CD14-positive monocyte (primary cell): ENCODE results near the gene SYNDIG1L. TPM values are rescaled to one million over a fixed set of nuclear protein-coding genes. Genes with fewer than 3 reads are reported as not detected.

Source experiments
- DNase-seq, 3 donors: peaks; one replicate each; pipeline ENCODE4 v3.0.0-alpha.2; 2011 to 2022
- H2AFZ ChIP-seq: 2 replicates; pipeline ENCODE4 v1.6.0; 2012; ENCODE audit warnings: mild to moderate bottlenecking, low read depth, low read length, inconsistent platforms; ENCODE audit not compliant: insufficient read depth, poor library complexity, severe bottlenecking
- H3K27ac ChIP-seq, 2 donors: 1 replicate in 1 of 2; 2 replicates in 1 of 2; pipeline ENCODE4 v1.5.1; 2012 to 2013; ENCODE audit warnings: low read length in 2 of 2, control low read depth in 1 of 2, inconsistent platforms in 1 of 2, low read depth in 1 of 2, mild to moderate bottlenecking in 1 of 2
- H3K27me3 ChIP-seq, 2 donors: one replicate each; pipeline versions ENCODE4 v1.6.0 to v1.6.1; 2011 to 2013; ENCODE audit warnings: low read length in 2 of 2; ENCODE audit not compliant: control insufficient read depth in 2 of 2, insufficient read depth in 2 of 2
- H3K36me3 ChIP-seq, 2 donors: replicated peaks in 1 of 2; 1 replicate in 1 of 2; 2 replicates in 1 of 2; pipeline versions ENCODE4 v1.5.1 to v1.6.1; 2012 to 2013; ENCODE audit warnings: low read length in 2 of 2, control low read depth in 1 of 2, inconsistent platforms in 1 of 2, mild to moderate bottlenecking in 1 of 2; ENCODE audit not compliant: insufficient read depth in 2 of 2, control insufficient read depth in 1 of 2
- H3K4me1 ChIP-seq, 2 donors: 1 replicate in 1 of 2; 2 replicates in 1 of 2; pipeline versions ENCODE4 v1.5.1 to v1.6.1; 2012 to 2013; ENCODE audit warnings: low read length in 2 of 2, control low read depth in 1 of 2, inconsistent platforms in 1 of 2, mild to moderate bottlenecking in 1 of 2, moderate library complexity in 1 of 2; ENCODE audit not compliant: insufficient read depth in 2 of 2, control insufficient read depth in 1 of 2
- H3K4me2 ChIP-seq: replicated peaks from 2 replicates; pipeline ENCODE3; 2012; ENCODE audit warnings: low read length, moderate library complexity, mild to moderate bottlenecking; ENCODE audit not compliant: poor library complexity, severe bottlenecking; ENCODE audit errors: extremely low read depth
- H3K4me3 ChIP-seq, 3 experiments: fragments of 200-600 bp in 1 of 3; sonication (generic) in 1 of 3; replicated peaks in 1 of 3; 1 replicate in 2 of 3; 2 replicates in 1 of 3; pipeline ENCODE4 v1.5.1; 2011 to 2013; ENCODE audit warnings: low read length in 3 of 3, mild to moderate bottlenecking in 3 of 3, control low read depth in 2 of 3, low read depth in 2 of 3, inconsistent platforms in 1 of 3, moderate library complexity in 1 of 3
- H3K79me2 ChIP-seq: 2 replicates; pipeline ENCODE4 v1.6.0; 2012; ENCODE audit warnings: mild to moderate bottlenecking, control low read depth, inconsistent platforms, low read length, moderate library complexity; ENCODE audit not compliant: insufficient read depth
- H3K9ac ChIP-seq: 2 replicates; pipeline ENCODE4 v1.6.0; 2017; ENCODE audit warnings: low read length, mild to moderate bottlenecking; ENCODE audit not compliant: insufficient read depth, poor library complexity, severe bottlenecking
- H3K9me3 ChIP-seq, 2 donors: replicated peaks in 1 of 2; 1 replicate in 1 of 2; 2 replicates in 1 of 2; pipeline versions ENCODE4 v1.5.1 to v1.6.1; 2012 to 2013; ENCODE audit warnings: low read length in 2 of 2, control low read depth in 1 of 2; ENCODE audit not compliant: control insufficient read depth in 1 of 2, insufficient read depth in 1 of 2
- H4K20me1 ChIP-seq: 2 replicates; pipeline ENCODE4 v1.6.0; 2012; ENCODE audit warnings: mild to moderate bottlenecking, low read length, control low read depth, moderate library complexity; ENCODE audit not compliant: insufficient read depth
- H3K27ac Mint-ChIP-seq, 7 donors: one replicate each; pipeline ENCODE4 v1.8.0; 2020; ENCODE audit warnings: mild to moderate bottlenecking in 7 of 7, mixed read lengths in 7 of 7, moderate library complexity in 6 of 7, inconsistent platforms in 2 of 7
- H3K27me3 Mint-ChIP-seq, 3 donors: one replicate each; pipeline ENCODE4 v1.8.0; 2021 to 2022; ENCODE audit warnings: low read depth in 3 of 3, mild to moderate bottlenecking in 3 of 3, mixed read lengths in 3 of 3, moderate library complexity in 3 of 3, inconsistent platforms in 1 of 3
- H3K36me3 Mint-ChIP-seq, 2 donors: one replicate each; pipeline ENCODE4 v1.8.0; 2020; ENCODE audit warnings: mixed read lengths in 2 of 2, inconsistent platforms in 1 of 2, mild to moderate bottlenecking in 1 of 2
- H3K4me1 Mint-ChIP-seq: one replicate; pipeline ENCODE4 v1.8.0; 2020; ENCODE audit warnings: mild to moderate bottlenecking, mixed read lengths
- H3K4me3 Mint-ChIP-seq, 2 donors: one replicate each; pipeline ENCODE4 v1.8.0; 2020; ENCODE audit warnings: mild to moderate bottlenecking in 2 of 2, mixed read lengths in 2 of 2, moderate library complexity in 1 of 2
- H3K9me3 Mint-ChIP-seq, 7 donors: one replicate each; pipeline ENCODE4 v1.8.0; 2020 to 2022; ENCODE audit warnings: mixed read lengths in 7 of 7, mild to moderate bottlenecking in 6 of 7, moderate library complexity in 6 of 7, inconsistent platforms in 2 of 7
- WGBS: methylation state at CpG from one replicate; pipeline ENCODE4 v1.1.5; 2013; ENCODE audit warnings: missing lambda C conversion rate; ENCODE audit not compliant: insufficient coverage; 5-methylcytosine and 5-hydroxymethylcytosine counted together
- intact Hi-C, 2 donors: fragments of 100-400 bp; cut with micrococcal nuclease; formaldehyde crosslinking; loops; one replicate each; pipeline versions ENCODE4 v1.15.0 to v1.15.1; 2023
- polyA plus RNA-seq, 3 donors: library from polyadenylated mRNA; depleted of rRNA in 1 of 3; unstranded in 2 of 3; stranded (reverse) in 1 of 3; fragments of 300-500 nt in 2 of 3; fragments of >200 nt in 1 of 3; fragmentation: Illumina TruSeq in 2 of 3; gene quantifications; 1 replicate in 2 of 3; 2 replicates in 1 of 3; pipeline ENCODE4 v1.2.3, GENCODE V29; 2012 to 2021
- TF ChIP-seq, protein P1 (sequence below): fragments of 200-600 bp; IDR thresholded peaks from one replicate; pipeline ENCODE4 v1.8.0; 2022; ENCODE audit warnings: antibody characterized with exemption, mild to moderate bottlenecking

SYNDIG1L gene
- polyA plus RNA-seq, 3 donors: not detected

DNA sequence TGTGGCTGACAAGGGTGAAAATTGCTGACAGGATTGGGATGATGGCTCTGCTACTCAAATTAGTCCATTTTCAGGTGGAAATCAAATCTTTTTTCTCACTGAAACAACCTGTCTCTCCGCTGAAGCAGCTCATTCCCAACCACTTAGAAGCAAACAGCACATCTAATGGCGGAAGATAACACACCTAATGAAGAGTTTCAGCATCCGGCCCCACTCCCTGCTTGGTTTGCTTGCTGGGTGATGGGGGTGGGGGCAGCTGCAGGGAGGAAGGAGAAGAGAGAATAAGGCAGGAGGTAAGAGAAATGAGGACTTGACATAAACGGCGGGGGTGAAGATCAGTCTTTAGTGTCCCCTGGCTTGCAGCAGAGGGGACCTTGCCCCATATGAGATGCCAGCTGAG lies 4.0 kb downstream of the SYNDIG1L start:
- H3K27me3 ChIP-seq: peaks cover 21 to 25% of the 10 kb centered on the region in 2 donors
- Mint-ChIP-seq H3K9me3 (peaks cover 0 to 2% (median 0%) of the 10 kb centered on the region in 7 donors), H3K36me3 (peaks cover 0 to 2% of the 10 kb centered on the region in 2 donors), H3K4me3 (no peak overlapping the region), H3K27ac (no peak overlapping the region), H3K4me1 (peaks cover 5% of the 10 kb centered on the region), H3K27me3 (peaks cover 27 to 43% (median 39%) of the 10 kb centered on the region in 3 donors)
- H4K20me1 ChIP-seq: no peaks in the 10 kb centered on the region
- WGBS: no CpG with 5 or more reads among the region's 5 CpGs
- TF ChIP-seq, protein P1, sequence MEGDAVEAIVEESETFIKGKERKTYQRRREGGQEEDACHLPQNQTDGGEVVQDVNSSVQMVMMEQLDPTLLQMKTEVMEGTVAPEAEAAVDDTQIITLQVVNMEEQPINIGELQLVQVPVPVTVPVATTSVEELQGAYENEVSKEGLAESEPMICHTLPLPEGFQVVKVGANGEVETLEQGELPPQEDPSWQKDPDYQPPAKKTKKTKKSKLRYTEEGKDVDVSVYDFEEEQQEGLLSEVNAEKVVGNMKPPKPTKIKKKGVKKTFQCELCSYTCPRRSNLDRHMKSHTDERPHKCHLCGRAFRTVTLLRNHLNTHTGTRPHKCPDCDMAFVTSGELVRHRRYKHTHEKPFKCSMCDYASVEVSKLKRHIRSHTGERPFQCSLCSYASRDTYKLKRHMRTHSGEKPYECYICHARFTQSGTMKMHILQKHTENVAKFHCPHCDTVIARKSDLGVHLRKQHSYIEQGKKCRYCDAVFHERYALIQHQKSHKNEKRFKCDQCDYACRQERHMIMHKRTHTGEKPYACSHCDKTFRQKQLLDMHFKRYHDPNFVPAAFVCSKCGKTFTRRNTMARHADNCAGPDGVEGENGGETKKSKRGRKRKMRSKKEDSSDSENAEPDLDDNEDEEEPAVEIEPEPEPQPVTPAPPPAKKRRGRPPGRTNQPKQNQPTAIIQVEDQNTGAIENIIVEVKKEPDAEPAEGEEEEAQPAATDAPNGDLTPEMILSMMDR: no peak
- intact Hi-C loops: no loop called here
- H3K27ac ChIP-seq: no peak overlapping the region
- no peaks in the 10 kb centered on the region for H3K4me1 ChIP-seq
- no peak overlapping the region for H3K4me2 ChIP-seq
- DNase-seq: no peak
- no peak overlapping the region for H2AFZ ChIP-seq
- no peaks in the 10 kb centered on the region for H3K79me2 ChIP-seq
- H3K36me3 ChIP-seq: no peaks in the 10 kb centered on the region
- H3K9me3 ChIP-seq: no peaks in the 10 kb centered on the region
- H3K4me3 ChIP-seq: no peak overlapping the region
- H3K9ac ChIP-seq: no peak overlapping the region

DNA sequence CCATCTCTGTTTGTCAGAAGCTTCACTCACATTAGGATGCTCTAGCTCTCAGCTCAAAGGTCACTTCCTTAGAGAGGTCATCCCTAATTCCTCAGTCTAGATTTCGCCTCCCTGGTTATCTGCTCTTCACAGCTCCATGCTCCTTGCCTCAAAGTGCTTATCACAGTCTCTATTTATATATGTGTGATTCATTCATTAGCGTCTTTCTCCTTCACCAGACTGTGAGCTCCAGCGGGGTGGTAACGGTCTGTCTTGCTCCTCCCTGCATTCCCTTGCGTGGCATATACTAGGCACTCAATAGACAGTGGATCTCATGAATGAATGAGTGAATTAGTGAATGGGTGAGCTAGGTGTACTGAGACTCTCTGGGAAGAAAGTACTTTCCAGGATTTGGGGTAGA lies 6.9 kb downstream of the SYNDIG1L start:
- TF ChIP-seq, protein P1: no peak
- no peak overlapping the region for H3K4me2 ChIP-seq
- H3K36me3 ChIP-seq: no peaks in the 10 kb centered on the region
- H3K27me3 Mint-ChIP-seq: peaks cover 6 to 34% (median 21%) of the 10 kb centered on the region in 3 donors
- H3K27ac ChIP-seq: no peak overlapping the region
- H3K4me3 ChIP-seq: no peak overlapping the region
- H3K9me3 ChIP-seq: no peaks in the 10 kb centered on the region
- no peak overlapping the region for H3K4me3 Mint-ChIP-seq
- no peak overlapping the region for H2AFZ ChIP-seq
- no CpG with 5 or more reads among the region's 5 CpGs for WGBS
- no peak overlapping the region for H3K9ac ChIP-seq
- DNase-seq: no peak
- intact Hi-C loops: no loop called here
- H3K27ac Mint-ChIP-seq: no peak overlapping the region
- no peaks in the 10 kb centered on the region for H3K36me3 Mint-ChIP-seq
- H3K4me1 ChIP-seq: no peaks in the 10 kb centered on the region
- no peaks in the 10 kb centered on the region for H4K20me1 ChIP-seq
- no peaks in the 10 kb centered on the region for H3K9me3 Mint-ChIP-seq
- H3K4me1 Mint-ChIP-seq: peaks cover 3% of the 10 kb centered on the region
- peaks cover 2 to 8% of the 10 kb centered on the region in 2 donors for H3K27me3 ChIP-seq
- no peaks in the 10 kb centered on the region for H3K79me2 ChIP-seq
